H1 (cell line): Measurements from ENCODE around the gene SPTBN4. TPM values are rescaled to one million over a fixed set of nuclear protein-coding genes. Genes with fewer than 3 reads are reported as not detected.

Source experiments
- NANOG ChIP-seq: IDR thresholded peaks from 2 replicates; pipeline ENCODE4 v1.6.1; 2011; ENCODE audit warnings: low read length, low read depth, mild to moderate bottlenecking, inconsistent platforms; ENCODE audit not compliant: insufficient read depth, poor library complexity, severe bottlenecking
- polyA plus RNA-seq, 7 experiments: library from polyadenylated mRNA; depleted of rRNA in 3 of 7; stranded (reverse) in 5 of 7; unstranded in 2 of 7; fragments of >200 nt in 5 of 7; fragments of 200-250 nt in 2 of 7; gene quantifications; 1 replicate in 5 of 7; 2 replicates in 1 of 7; 4 replicates in 1 of 7; pipeline versions ENCODE4 v1.2.1 to v1.2.3, GENCODE V29; 2011 to 2013; ENCODE audit warnings: missing spikeins in 2 of 7, mixed read lengths in 2 of 7
- total RNA-seq: library from RNA; stranded (reverse); fragmentation: NEBNext Ultra II Directional; extraction: Animal tissue kit (Norgen Biotek cat#: 25700); gene quantifications from 2 replicates; pipeline ENCODE4 v1.2.1, GENCODE V29; 2021

The SPTBN4 gene
- total and polyA plus RNA-seq, 2 of the 8 experiments (the other 6 are each of a cell fraction or from before 2014, with no cell fraction given), result 1.9 to 3.0 TPM

DNA sequence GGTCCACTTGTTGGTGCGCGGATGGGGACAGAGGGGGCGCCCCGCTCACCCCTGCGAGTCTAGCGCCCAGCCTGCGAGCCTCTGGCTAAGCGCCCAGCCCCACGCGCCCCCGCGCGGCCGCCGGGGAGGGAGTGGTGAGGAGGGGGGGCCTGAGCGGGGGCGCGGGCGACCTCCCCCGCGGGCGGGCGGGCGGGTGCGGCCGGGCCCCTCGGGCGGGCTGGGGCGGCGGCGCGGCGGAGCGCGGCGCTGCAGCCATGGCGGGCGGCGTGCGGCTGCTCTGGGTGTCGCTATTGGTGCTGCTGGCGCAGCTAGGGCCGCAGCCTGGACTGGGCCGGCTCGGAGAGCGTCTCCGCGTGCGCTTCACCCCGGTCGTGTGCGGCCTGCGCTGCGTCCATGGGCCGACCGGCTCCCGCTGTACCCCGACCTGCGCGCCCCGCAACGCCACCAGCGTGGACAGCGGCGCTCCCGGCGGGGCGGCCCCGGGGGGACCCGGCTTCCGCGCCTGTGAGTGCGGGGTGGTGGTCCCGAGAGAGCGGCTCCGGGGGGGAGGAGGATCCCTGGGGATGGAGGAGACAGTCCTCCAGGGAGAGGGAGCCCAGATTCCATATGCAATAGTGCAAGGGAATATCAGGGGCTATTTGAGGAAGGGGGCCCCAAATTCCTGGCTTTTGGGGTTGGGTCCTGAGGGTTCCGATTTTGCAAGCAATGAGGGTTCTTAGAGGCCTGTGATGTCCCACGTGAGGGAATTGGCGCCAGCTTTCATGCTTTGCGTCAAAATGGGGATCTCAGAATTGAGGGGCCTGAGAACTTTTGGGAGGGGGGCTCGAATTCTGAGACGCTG lies 134.6 kb downstream of the SPTBN4 start, which contains the start of gene LTBP4 (continued):
- no peak for TF ChIP-seq NANOG
